ENCODE data around the gene ZNF830. TPM values are rescaled to one million over a fixed set of nuclear protein-coding genes. Genes with fewer than 3 reads are reported as not detected.
A peak's percentile ranks its signal among the peaks of the same experiment; 100 is the strongest.

ZNF830 gene
- total and polyA plus RNA-seq, 9 of the 15 experiments (the other 6 are each of a cell fraction or from before 2014, with no cell fraction given): 13.1 to 28.7 (median 21.7) TPM

GRCh38 chr17:34981538-34982241, 20.4 kb downstream of the ZNF830 start (continued):
- TF ChIP-seq NFE2 (IDR thresholded peaks at IDR 0.05; ENCODE audit: low read depth) (peak; percentile 52; the same call in 1 of the 2 replicates), NCOR1 (IDR thresholded peaks at IDR 0.05) (peak; percentile 77)

- TF ChIP-seq ZKSCAN1 (IDR thresholded peaks at IDR 0.05; ENCODE audit: low read depth, low read length) (no peak), THRAP3 (IDR thresholded peaks at IDR 0.05; ENCODE audit: borderline replicate concordance) (no peak), SMAD3 (CRISPR knock-in tag; conservative IDR thresholded peaks at IDR 0.05) (no peak), ZBTB17 (CRISPR knock-in tag; IDR thresholded peaks at IDR 0.05) (no peak), MLLT1 (IDR thresholded peaks at IDR 0.05) (no peak), RERE (CRISPR knock-in tag; IDR thresholded peaks at IDR 0.05; ENCODE audit: borderline replicate concordance) (no peak), CBFB (CRISPR knock-in tag; IDR thresholded peaks at IDR 0.05) (no peak), ZNF24 (IDR thresholded peaks at IDR 0.05) (no peak), HMBOX1 (IDR thresholded peaks at IDR 0.05) (no peak)
- H4K20me1 ChIP-seq (replicated peaks; ENCODE audit: control insufficient read depth, insufficient read depth, low read length): no peaks in the 10 kb centered on the region
- CTCF ChIA-PET (ENCODE audit: low intra/inter-chr PET ratio): no interaction called here
- FAIRE-seq (no peak), ATAC-seq (no peak), DNase-seq (ENCODE audit: extremely low read depth in 1 of 4, low spot score in 3 of 4) (no peak)
- no peaks in the 10 kb centered on the region for H3K9me3 ChIP-seq (replicated peaks; ENCODE audit: control insufficient read depth, insufficient read depth, low read depth, low read length)
- H3K9me1 ChIP-seq (ENCODE audit: control insufficient read depth, insufficient read depth, low read length): no peaks in the 10 kb centered on the region
- in situ Hi-C loops (cut with MboI) (no loop called here), intact Hi-C loops (cut with micrococcal nuclease) (no loop called here)
- H3K9ac ChIP-seq (ENCODE audit: insufficient read depth in 1 of 2, low read depth in 2 of 2, low read length in 2 of 2): peak overlapping the region in 1 of 2 experiments; percentile 8; a peak in 1 of 4 replicates
- H2AFZ ChIP-seq (ENCODE audit: low read depth, low read length): no peak overlapping the region
- BruUV-seq (replicated peaks): no TSS peak
- H3K27me3 ChIP-seq (ENCODE audit: control insufficient read depth in 2 of 2, insufficient read depth in 2 of 2, low read length in 2 of 2): no peaks in the 10 kb centered on the region
- H3K4me1 ChIP-seq (replicated peaks in 1 of 2; ENCODE audit: control insufficient read depth in 2 of 2, insufficient read depth in 2 of 2, low read length in 2 of 2): peaks cover 16 to 27% of the 10 kb centered on the region in 2 experiments
- WGBS (ENCODE audit: insufficient coverage, low coverage, missing lambda C conversion rate): 89% methylated on average over 2 of the region's 2 CpGs
- no peak overlapping the region for H3K4me3 ChIP-seq
- H3K27ac ChIP-seq (ENCODE audit: extremely low read depth, low read depth, low read length): peak overlapping the region; percentile 40; the same call in 2 of the 3 replicates
- peaks cover 42% of the 10 kb centered on the region for H3K79me2 ChIP-seq (ENCODE audit: control insufficient read depth, insufficient read depth, low read length)
- H3K36me3 ChIP-seq (ENCODE audit: control insufficient read depth, insufficient read depth, low read length): peaks cover 84% of the 10 kb centered on the region
- peak overlapping the region; percentile 40 for H3K4me2 ChIP-seq (ENCODE audit: insufficient read depth, low read length)
- POLR2A ChIA-PET: no interaction called here
These were observed 25.9 kb downstream of the ZNF830 start for GRCh38 chr17:34987232-34987631.

Measured in K562 (cell line).